IPS-18a (cell line): ENCODE results near the gene SARM1.

Source experiments
- H3K27ac ChIP-seq: one replicate; pipeline ENCODE4 v1.5.1; 2013; ENCODE audit warnings: low read length
- H3K27me3 ChIP-seq: one replicate; pipeline ENCODE4 v1.6.1; 2013; ENCODE audit warnings: mild to moderate bottlenecking, low read length; ENCODE audit not compliant: control insufficient read depth, insufficient read depth
- H3K36me3 ChIP-seq: one replicate; pipeline ENCODE4 v1.6.1; 2013; ENCODE audit warnings: low read depth, low read length; ENCODE audit not compliant: control insufficient read depth
- H3K4me1 ChIP-seq: one replicate; pipeline ENCODE4 v1.6.1; 2013; ENCODE audit warnings: low read depth, low read length; ENCODE audit not compliant: control insufficient read depth
- H3K4me3 ChIP-seq: one replicate; pipeline ENCODE4 v1.5.1; 2013; ENCODE audit warnings: low read length
- H3K9ac ChIP-seq: one replicate; pipeline ENCODE4 v1.6.1; 2013; ENCODE audit warnings: mild to moderate bottlenecking, low read length, moderate library complexity
- H3K9me3 ChIP-seq: one replicate; pipeline ENCODE4 v1.6.1; 2013; ENCODE audit warnings: low read depth, low read length; ENCODE audit not compliant: control insufficient read depth

Gene SARM1

DNA sequence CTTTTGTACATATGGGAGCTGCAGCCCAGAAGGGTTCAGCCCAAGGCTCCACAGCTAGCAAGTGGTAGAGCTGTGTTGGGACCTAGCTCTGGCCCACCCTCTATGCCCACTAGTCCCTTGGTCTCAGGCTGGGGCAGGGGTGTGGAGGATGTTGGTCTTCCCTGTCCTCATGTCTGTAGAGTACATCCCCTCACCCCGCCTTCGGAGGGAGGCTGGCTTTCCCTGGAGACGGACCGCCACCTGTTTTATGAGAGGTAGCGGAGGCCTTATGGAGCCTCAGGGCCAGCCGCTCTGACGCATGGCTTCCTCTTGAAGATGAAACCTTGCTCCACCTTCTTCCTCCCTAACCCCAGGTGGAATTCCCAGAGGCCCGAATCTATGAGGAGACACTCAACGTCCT is 27.5 kb upstream of the SARM1 start:
- H3K9ac ChIP-seq, result no peak overlapping the region
- H3K4me3 ChIP-seq, result no peak overlapping the region
- H3K4me1 ChIP-seq, result no peaks in the 10 kb centered on the region
- H3K27me3 ChIP-seq, result no peaks in the 10 kb centered on the region
- no peak overlapping the region for H3K27ac ChIP-seq
- H3K36me3 ChIP-seq, result peaks cover 49% of the 10 kb centered on the region
- no peaks in the 10 kb centered on the region for H3K9me3 ChIP-seq

DNA sequence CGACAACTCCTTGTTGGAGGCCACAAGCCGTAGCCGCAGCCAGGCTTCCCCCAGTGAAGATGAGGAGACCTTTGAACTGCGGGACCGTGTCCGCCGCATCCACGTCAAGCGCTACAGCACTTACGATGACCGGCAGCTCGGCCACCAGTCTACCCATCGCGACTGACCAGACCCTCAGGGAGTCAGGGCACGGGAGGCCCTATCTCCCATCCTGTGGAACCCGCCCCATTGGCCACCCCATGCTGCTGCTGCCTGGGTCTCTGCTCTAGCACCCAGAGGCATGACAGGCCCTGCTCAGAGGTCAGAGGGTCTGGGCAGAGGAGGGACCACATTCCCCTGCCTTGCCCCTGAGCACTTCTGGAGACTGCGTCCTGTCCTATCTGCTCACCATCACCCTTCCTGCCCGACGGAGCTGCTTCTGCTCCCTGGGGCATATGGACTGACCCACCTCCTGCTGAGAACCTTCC is 27.0 kb upstream of the SARM1 start:
- Histone ChIP-seq H3K9ac (no peak overlapping the region), H3K4me1 (no peaks in the 10 kb centered on the region), H3K27ac (no peak overlapping the region), H3K27me3 (no peaks in the 10 kb centered on the region), H3K36me3 (peaks cover 50% of the 10 kb centered on the region), H3K9me3 (no peaks in the 10 kb centered on the region), H3K4me3 (no peak overlapping the region)

DNA sequence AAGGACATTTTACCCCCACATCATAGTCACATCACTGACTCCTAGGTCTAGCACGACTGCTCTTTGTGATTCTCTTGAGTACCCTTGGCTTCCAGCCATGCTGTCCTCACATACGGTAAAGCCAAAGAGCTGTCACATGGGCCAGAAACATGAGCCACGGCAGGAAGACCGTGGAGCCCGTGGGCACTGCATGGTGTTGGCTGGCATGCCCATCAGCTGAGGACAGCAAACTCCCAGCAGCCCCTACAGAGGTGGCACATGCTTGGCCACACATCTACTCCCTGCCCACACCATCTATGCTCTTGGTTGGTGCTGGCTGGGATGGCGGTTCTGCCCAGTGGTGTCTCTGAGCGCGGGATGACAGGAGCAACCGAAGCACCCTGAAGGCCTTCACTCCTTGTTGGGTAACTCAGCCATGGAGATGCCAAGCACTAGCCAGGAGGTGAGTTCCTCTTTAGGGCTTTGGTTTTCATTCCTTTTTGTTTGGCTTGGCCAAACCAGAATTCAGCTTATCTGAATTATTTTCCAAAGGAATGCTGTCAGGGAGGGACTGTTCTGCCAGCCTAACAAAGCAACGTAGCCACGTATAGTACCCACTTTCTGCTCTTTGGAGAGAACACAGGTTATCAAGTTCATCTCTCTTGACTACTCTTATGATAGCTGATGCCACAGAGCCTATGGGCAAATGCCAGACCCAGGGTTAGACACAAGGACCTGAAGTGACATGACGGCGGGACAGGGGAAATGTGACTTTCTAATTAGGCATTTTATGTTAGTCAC is 25.9 kb upstream of the SARM1 start:
- H3K27ac ChIP-seq, result no peak overlapping the region
- peaks cover 61% of the 10 kb centered on the region for H3K36me3 ChIP-seq

DNA sequence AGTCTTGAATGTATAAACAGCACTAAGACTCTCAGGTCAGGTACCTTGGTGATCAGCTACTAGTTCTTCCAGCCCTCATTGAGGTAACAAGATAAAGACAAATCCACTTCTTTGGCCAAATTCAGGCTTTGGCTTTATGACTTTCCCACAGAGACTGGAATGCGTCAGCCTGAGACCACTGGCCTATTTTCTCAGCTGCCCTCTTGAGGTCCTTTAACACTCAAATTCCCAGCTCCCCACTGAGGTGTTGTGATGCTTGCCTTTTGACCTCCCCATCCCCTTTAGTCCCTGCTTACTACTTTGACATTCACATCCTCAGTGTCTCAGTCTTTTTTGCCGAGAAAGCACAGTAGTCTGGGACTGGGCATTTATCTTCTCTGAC is 25.3 kb upstream of the SARM1 start:
- Histone ChIP-seq H3K27me3 (no peaks in the 10 kb centered on the region), H3K27ac (no peak overlapping the region), H3K36me3 (peaks cover 66% of the 10 kb centered on the region), H3K4me1 (no peaks in the 10 kb centered on the region), H3K9me3 (no peaks in the 10 kb centered on the region), H3K4me3 (no peak overlapping the region), H3K9ac (no peak overlapping the region)

More for the DNA sequence above, 25.9 kb upstream of the SARM1 start:
- no peaks in the 10 kb centered on the region for H3K4me1 ChIP-seq
- no peak overlapping the region for H3K9ac ChIP-seq
- no peak overlapping the region for H3K4me3 ChIP-seq
- H3K27me3 ChIP-seq, result no peaks in the 10 kb centered on the region
- no peaks in the 10 kb centered on the region for H3K9me3 ChIP-seq

- H3K27ac ChIP-seq, result no peak overlapping the region
- no peak overlapping the region for H3K4me3 ChIP-seq
- H3K9me3 ChIP-seq, result no peaks in the 10 kb centered on the region
- no peaks in the 10 kb centered on the region for H3K4me1 ChIP-seq
- no peak overlapping the region for H3K9ac ChIP-seq
- H3K36me3 ChIP-seq, result peaks cover 69% of the 10 kb centered on the region
- H3K27me3 ChIP-seq, result no peaks in the 10 kb centered on the region
Observed at GRCh38 chr17:28346746-28347246, 24.7 kb upstream of the SARM1 start.

DNA sequence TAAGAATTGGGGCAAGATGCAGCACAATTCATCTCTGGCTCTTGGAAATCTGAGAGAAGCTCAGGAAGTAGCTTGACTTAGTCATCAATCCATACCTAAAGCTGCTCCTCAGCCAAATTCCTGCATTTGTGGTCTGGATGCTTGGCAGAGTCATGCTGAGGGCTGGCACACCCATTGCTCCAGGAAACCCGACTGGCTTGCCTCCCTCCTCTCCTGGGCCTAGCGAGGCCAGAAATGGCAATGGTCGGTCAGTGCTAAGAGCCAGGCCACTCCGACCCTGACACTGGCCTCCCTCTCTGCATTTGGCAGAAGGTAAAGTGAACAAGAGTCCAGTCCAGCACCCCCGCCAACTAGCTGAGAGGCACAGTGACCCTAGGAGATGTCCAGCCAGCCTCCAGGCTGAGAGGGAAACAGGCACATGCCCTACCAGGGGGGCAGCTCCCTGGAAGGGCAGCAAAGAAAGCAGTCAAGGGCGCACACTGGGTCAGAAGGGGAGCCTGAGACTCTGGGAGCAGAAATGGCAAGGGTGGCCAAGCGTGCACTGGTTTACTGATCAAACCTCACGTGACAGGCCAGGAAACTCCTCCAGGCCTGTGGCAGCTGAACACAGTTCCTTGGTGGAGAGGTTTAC is 24.1 kb upstream of the SARM1 start:
- Histone ChIP-seq H3K27ac (no peak overlapping the region), H3K9ac (no peak overlapping the region), H3K27me3 (no peaks in the 10 kb centered on the region), H3K9me3 (no peaks in the 10 kb centered on the region), H3K4me1 (no peaks in the 10 kb centered on the region), H3K4me3 (no peak overlapping the region), H3K36me3 (peaks cover 69% of the 10 kb centered on the region)

GRCh38 chr17:28348979-28349378 is 22.5 kb upstream of the SARM1 start:
- Histone ChIP-seq H3K9ac (no peak overlapping the region), H3K27me3 (no peaks in the 10 kb centered on the region), H3K36me3 (peaks cover 79% of the 10 kb centered on the region), H3K9me3 (no peaks in the 10 kb centered on the region), H3K4me1 (no peaks in the 10 kb centered on the region), H3K27ac (no peak overlapping the region), H3K4me3 (no peak overlapping the region)

GRCh38 chr17:28350271-28350670 is 21.2 kb upstream of the SARM1 start:
- no peak overlapping the region for H3K27ac ChIP-seq
- H3K4me3 ChIP-seq, result no peak overlapping the region
- H3K36me3 ChIP-seq, result peaks cover 84% of the 10 kb centered on the region
- no peaks in the 10 kb centered on the region for H3K4me1 ChIP-seq
- H3K27me3 ChIP-seq, result no peaks in the 10 kb centered on the region
- no peaks in the 10 kb centered on the region for H3K9me3 ChIP-seq
- no peak overlapping the region for H3K9ac ChIP-seq

- no peaks in the 10 kb centered on the region for H3K9me3 ChIP-seq
- peak within 1 kb of the TSS; percentile 81 for H3K4me3 ChIP-seq
- H3K9ac ChIP-seq, result peak within 1 kb of the TSS; percentile 82
- peaks cover 10% of the 10 kb centered on the region for H3K4me1 ChIP-seq
- peaks cover 53% of the 10 kb centered on the region for H3K36me3 ChIP-seq
- peak within 1 kb of the TSS; percentile 75 for H3K27ac ChIP-seq
- no peaks in the 10 kb centered on the region for H3K27me3 ChIP-seq
Observed at GRCh38 chr17:28357061-28357900, 14.2 kb upstream of the SARM1 start, which contains the start of gene POLDIP2. TSS of gene POLDIP2 (minus strand) at chr17:28357527. CDS start at chr17:28357448, 79 bp downstream.

DNA sequence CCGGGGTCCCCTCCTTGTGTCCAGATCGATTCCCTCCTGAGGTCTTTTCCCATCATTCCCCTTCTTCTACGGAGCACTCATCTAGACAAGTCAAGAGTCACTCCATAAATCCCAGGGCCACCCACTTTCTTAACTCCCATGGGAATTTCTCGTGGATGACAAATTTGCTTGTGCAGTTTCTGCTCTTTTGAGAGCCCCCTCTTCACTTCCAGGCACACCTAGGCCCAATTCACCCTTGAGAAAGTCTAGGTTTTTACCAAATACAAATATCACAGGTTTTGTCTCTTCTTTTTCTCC is 13.6 kb upstream of the SARM1 start:
- Histone ChIP-seq H3K36me3 (peaks cover 54% of the 10 kb centered on the region), H3K9ac (peak overlapping the region; percentile 82)

DNA sequence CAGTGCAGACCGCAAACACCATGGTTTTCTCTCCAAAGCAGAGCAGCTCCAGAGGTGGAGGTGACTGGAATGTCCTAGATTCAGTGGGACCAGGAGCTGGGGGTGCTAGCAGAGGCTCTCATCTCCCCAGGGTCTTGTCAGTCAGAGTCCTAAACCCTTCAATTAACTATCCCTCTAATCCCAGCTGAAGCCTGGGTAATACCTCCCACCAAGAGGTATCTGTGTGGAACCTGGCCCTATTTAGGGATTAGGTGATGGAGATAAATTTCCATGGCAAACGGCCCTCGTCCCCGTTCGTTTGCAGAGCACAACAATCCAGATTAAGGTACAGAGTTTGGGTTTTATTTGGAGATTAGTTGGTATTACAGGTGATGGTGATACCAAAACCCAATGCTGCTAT is 8.3 kb upstream of the SARM1 start:
- no peak overlapping the region for H3K9ac ChIP-seq
- H3K36me3 ChIP-seq, result peaks cover 40% of the 10 kb centered on the region
- no peaks in the 10 kb centered on the region for H3K9me3 ChIP-seq
- H3K27ac ChIP-seq, result no peak overlapping the region
- peaks cover 3% of the 10 kb centered on the region for H3K4me1 ChIP-seq
- no peak overlapping the region for H3K4me3 ChIP-seq
- H3K27me3 ChIP-seq, result no peaks in the 10 kb centered on the region

More for the DNA sequence above, 13.6 kb upstream of the SARM1 start:
- Histone ChIP-seq H3K4me3 (peak overlapping the region; percentile 81), H3K9me3 (no peaks in the 10 kb centered on the region), H3K4me1 (peaks cover 10% of the 10 kb centered on the region), H3K27ac (peak overlapping the region; percentile 75), H3K27me3 (no peaks in the 10 kb centered on the region)
